ENCODE results near the gene C11orf52. TPM values are rescaled to one million over a fixed set of nuclear protein-coding genes. Genes with fewer than 3 reads are reported as not detected.

C11orf52 gene
- polyA plus RNA-seq, 1 donor from 2014 or later: not detected

DNA sequence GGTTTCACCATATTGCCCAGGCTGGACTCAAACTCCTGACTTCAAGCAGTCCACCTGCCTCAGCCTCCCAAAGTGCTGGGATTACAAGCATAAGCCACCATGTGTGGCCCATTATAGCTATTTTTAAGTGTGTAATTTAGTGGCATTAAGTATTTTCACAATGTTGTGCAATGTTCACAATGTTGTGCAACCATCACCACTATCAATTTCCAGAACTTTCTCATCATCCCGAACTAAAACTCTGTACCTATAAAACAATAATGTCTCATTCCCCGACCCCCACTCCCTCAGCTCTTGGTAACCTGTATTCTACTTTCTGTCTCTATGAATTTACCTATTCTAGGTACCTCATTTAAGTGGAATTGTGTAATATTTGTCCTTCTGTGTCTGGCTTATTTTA lies 31.9 kb upstream of the C11orf52 start:
- no peaks in the 10 kb centered on the region for H3K79me2 ChIP-seq (replicated peaks; ENCODE audit: insufficient read depth, low read length)
- no peak for TF ChIP-seq EP300 (conservative IDR thresholded peaks at IDR 0.05; ENCODE audit: poor library complexity, severe bottlenecking)
- TF ChIP-seq MXI1 (conservative IDR thresholded peaks at IDR 0.05; ENCODE audit: poor library complexity, severe bottlenecking): no peak
- TF ChIP-seq SMC3 (conservative IDR thresholded peaks at IDR 0.05; ENCODE audit: poor library complexity): no peak
- TF ChIP-seq EZH2 (IDR thresholded peaks at IDR 0.05; ENCODE audit: borderline replicate concordance, insufficient read depth, low read length, poor library complexity, severe bottlenecking): no peak
- TF ChIP-seq, protein P1, sequence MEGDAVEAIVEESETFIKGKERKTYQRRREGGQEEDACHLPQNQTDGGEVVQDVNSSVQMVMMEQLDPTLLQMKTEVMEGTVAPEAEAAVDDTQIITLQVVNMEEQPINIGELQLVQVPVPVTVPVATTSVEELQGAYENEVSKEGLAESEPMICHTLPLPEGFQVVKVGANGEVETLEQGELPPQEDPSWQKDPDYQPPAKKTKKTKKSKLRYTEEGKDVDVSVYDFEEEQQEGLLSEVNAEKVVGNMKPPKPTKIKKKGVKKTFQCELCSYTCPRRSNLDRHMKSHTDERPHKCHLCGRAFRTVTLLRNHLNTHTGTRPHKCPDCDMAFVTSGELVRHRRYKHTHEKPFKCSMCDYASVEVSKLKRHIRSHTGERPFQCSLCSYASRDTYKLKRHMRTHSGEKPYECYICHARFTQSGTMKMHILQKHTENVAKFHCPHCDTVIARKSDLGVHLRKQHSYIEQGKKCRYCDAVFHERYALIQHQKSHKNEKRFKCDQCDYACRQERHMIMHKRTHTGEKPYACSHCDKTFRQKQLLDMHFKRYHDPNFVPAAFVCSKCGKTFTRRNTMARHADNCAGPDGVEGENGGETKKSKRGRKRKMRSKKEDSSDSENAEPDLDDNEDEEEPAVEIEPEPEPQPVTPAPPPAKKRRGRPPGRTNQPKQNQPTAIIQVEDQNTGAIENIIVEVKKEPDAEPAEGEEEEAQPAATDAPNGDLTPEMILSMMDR (IDR thresholded peaks at IDR 0.05; ENCODE audit: poor library complexity, severe bottlenecking): no peak
- no peak for TF ChIP-seq TAF1 (IDR thresholded peaks at IDR 0.05; ENCODE audit: low read depth)
- TF ChIP-seq, protein P2, sequence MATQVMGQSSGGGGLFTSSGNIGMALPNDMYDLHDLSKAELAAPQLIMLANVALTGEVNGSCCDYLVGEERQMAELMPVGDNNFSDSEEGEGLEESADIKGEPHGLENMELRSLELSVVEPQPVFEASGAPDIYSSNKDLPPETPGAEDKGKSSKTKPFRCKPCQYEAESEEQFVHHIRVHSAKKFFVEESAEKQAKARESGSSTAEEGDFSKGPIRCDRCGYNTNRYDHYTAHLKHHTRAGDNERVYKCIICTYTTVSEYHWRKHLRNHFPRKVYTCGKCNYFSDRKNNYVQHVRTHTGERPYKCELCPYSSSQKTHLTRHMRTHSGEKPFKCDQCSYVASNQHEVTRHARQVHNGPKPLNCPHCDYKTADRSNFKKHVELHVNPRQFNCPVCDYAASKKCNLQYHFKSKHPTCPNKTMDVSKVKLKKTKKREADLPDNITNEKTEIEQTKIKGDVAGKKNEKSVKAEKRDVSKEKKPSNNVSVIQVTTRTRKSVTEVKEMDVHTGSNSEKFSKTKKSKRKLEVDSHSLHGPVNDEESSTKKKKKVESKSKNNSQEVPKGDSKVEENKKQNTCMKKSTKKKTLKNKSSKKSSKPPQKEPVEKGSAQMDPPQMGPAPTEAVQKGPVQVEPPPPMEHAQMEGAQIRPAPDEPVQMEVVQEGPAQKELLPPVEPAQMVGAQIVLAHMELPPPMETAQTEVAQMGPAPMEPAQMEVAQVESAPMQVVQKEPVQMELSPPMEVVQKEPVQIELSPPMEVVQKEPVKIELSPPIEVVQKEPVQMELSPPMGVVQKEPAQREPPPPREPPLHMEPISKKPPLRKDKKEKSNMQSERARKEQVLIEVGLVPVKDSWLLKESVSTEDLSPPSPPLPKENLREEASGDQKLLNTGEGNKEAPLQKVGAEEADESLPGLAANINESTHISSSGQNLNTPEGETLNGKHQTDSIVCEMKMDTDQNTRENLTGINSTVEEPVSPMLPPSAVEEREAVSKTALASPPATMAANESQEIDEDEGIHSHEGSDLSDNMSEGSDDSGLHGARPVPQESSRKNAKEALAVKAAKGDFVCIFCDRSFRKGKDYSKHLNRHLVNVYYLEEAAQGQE (IDR thresholded peaks at IDR 0.05; ENCODE audit: borderline replicate concordance): no peak
- TF ChIP-seq RAD21 (conservative IDR thresholded peaks at IDR 0.05): no peak
- no peak for TF ChIP-seq POLR2AphosphoS5 (IDR thresholded peaks at IDR 0.05)
- H3K4me2 ChIP-seq (ENCODE audit: low read length): no peak overlapping the region
- H3K27ac ChIP-seq (ENCODE audit: low read length): no peak overlapping the region
- H3K4me3 ChIP-seq (ENCODE audit: low read length): no peak overlapping the region
- no peaks in the 10 kb centered on the region for H4K20me1 ChIP-seq (ENCODE audit: insufficient read depth)
- H2AFZ ChIP-seq (ENCODE audit: low read depth, low read length): no peak overlapping the region
- H3K9ac ChIP-seq (ENCODE audit: low read length): no peak overlapping the region
- H3K36me3 ChIP-seq (ENCODE audit: insufficient read depth, low read length): no peaks in the 10 kb centered on the region
- H3K27me3 ChIP-seq (ENCODE audit: insufficient read depth, low read depth, low read length): no peaks in the 10 kb centered on the region
- H3K9me3 ChIP-seq (ENCODE audit: low read length): no peaks in the 10 kb centered on the region
- no peaks in the 10 kb centered on the region for H3K9me2 ChIP-seq (ENCODE audit: insufficient read depth, low read length)
- H3F3A ChIP-seq (ENCODE audit: insufficient read depth, low read length, poor library complexity, severe bottlenecking): no peaks in the 10 kb centered on the region

DNA sequence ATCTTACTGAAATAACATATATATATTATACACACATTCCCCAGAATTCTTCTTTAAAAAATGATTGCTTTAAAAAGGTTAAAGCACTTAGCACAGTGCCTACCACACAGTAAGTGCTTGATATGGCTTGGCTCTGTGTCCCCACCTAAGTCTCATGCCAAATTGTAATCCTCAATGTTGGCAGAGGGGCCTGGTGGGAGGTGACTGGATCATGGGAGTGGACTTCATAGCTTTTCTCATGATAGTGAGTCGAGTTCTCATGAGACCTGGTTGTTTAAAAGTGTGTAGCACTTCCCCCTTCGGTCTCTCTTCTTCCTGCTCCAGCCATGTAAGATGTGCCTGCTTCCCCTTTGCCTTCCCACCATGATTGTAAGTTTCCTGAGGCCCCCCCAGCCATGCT lies 13.3 kb upstream of the C11orf52 start:
- no peak overlapping the region for H2AFZ ChIP-seq (ENCODE audit: low read depth, low read length)
- no peak overlapping the region for H3K4me2 ChIP-seq (ENCODE audit: low read length)
- no peak overlapping the region for H3K4me3 ChIP-seq (ENCODE audit: low read length)
- H3K79me2 ChIP-seq (replicated peaks; ENCODE audit: insufficient read depth, low read length): no peaks in the 10 kb centered on the region
- H3K27me3 ChIP-seq (ENCODE audit: insufficient read depth, low read depth, low read length): no peaks in the 10 kb centered on the region
- no peaks in the 10 kb centered on the region for H3K36me3 ChIP-seq (ENCODE audit: insufficient read depth, low read length)
- H3K9me3 ChIP-seq (ENCODE audit: low read length): no peaks in the 10 kb centered on the region
- H3F3A ChIP-seq (ENCODE audit: insufficient read depth, low read length, poor library complexity, severe bottlenecking): no peaks in the 10 kb centered on the region
- H3K9ac ChIP-seq (ENCODE audit: low read length): no peak overlapping the region
- TF ChIP-seq EP300 (conservative IDR thresholded peaks at IDR 0.05; ENCODE audit: poor library complexity, severe bottlenecking) (no peak), RAD21 (conservative IDR thresholded peaks at IDR 0.05) (no peak), SMC3 (conservative IDR thresholded peaks at IDR 0.05; ENCODE audit: poor library complexity) (no peak), POLR2AphosphoS5 (IDR thresholded peaks at IDR 0.05) (no peak), TAF1 (IDR thresholded peaks at IDR 0.05; ENCODE audit: low read depth) (no peak), MXI1 (conservative IDR thresholded peaks at IDR 0.05; ENCODE audit: poor library complexity, severe bottlenecking) (no peak), EZH2 (IDR thresholded peaks at IDR 0.05; ENCODE audit: borderline replicate concordance, insufficient read depth, low read length, poor library complexity, severe bottlenecking) (no peak)
- TF ChIP-seq, protein P1 (IDR thresholded peaks at IDR 0.05; ENCODE audit: poor library complexity, severe bottlenecking): no peak
- TF ChIP-seq, protein P2 (IDR thresholded peaks at IDR 0.05; ENCODE audit: borderline replicate concordance): no peak
- no peaks in the 10 kb centered on the region for H3K9me2 ChIP-seq (ENCODE audit: insufficient read depth, low read length)
- no peaks in the 10 kb centered on the region for H4K20me1 ChIP-seq (ENCODE audit: insufficient read depth)
- H3K27ac ChIP-seq (ENCODE audit: low read length): no peak overlapping the region

Data from neural cell (in vitro differentiated cells).